IPS-NIHi7 (cell line): Measurements from ENCODE around the gene SH3BP2.

ENCODE experiments used
- DNase-seq: peaks from one replicate; pipeline ENCODE4 v3.0.0; 2012; ENCODE audit warnings: mixed read lengths; ENCODE audit errors: extremely low spot score

Gene SH3BP2

DNA sequence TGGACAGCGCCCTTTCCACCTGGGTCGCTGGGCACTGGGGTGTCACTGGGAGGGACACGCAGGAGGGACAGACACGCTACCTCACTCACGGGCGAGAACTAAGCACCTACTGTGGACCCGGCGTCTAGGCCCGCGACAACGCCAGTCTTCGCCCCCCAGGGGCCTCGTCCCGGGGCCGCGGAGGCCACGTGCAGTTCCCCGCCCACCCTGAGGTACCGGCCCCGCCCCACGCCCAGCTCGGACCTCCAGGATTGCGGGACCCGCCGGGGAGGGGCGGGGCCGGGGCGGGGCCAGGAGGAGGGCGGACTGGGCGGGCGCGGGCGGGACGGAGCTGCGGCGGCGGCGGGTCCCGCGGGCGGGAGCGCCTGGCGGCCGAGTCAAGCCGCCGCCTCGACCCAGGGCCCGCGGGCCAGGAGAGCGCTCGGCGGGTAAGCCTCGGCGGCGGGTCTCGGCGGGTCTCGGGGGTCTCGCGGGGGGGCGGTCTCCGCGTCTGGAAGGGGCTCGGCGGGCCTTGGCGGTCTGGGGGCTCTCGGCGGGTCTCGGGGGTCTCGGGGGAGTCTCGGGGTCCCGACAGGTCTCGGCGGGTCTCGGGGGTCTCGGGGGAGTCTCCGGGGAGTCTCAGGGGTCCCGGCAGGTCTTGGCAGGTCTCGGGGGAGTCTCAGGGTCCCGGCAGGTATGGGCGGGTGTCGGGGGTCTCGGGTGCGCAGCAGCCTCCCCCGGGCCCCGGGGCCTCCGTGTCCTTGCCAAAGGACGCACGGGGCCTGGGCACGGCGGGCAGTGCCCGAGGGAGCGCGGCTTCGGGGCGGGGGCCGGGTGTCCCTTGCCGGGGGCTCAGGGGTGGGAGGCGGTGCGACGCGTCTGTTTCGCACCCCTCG is at the start of gene SH3BP2:
TSS of gene SH3BP2 (plus strand) at position 375 of the 875 bp plus-strand sequence. CDS start 27,533 bp downstream, outside the sequence.
- DNase-seq = peak; percentile 92

DNA sequence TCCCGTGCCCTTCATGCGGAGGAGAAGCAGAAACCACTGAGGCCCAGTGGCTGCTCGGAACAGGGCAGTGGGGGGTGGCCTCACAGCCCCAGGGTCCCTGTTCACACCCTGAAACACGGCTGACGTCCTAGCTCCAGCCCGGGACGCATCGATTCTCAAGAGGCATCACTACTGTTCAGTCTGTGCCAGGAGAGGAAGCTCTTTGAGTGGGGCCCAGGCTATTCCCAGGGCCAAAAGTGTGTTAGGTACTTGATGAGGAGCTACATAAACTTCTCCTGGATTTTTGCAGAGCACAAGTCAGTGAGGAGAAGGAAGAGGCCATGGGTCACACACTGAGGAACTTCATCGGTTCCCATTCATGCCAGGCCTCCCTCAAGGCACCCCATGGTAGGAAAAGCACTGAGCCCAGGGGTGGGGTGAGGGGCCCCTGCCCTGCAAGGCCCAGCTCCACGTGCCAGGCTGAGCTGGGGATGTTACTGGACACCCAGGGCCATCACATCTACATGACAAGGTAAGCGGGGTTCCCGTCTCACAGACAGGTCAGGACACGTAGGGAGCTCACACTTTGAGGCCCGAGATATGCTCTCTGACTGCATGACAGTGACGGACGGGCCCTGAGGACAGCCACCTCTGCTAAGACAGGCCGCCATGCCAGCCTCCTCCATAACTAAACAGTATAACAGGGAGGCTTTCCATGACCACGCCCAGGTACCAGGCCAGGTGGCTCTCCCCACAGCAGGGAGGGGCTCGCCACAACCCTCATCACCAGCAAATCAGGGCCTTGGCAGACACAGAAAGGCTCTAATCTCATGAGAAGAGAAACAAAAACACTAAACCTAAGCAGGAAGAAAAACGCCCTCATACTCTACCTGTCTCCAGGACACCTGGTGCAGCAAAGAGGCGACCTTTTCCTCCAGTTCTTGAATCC is 49.1 kb upstream of the SH3BP2 start:
- no peak for DNase-seq

DNA sequence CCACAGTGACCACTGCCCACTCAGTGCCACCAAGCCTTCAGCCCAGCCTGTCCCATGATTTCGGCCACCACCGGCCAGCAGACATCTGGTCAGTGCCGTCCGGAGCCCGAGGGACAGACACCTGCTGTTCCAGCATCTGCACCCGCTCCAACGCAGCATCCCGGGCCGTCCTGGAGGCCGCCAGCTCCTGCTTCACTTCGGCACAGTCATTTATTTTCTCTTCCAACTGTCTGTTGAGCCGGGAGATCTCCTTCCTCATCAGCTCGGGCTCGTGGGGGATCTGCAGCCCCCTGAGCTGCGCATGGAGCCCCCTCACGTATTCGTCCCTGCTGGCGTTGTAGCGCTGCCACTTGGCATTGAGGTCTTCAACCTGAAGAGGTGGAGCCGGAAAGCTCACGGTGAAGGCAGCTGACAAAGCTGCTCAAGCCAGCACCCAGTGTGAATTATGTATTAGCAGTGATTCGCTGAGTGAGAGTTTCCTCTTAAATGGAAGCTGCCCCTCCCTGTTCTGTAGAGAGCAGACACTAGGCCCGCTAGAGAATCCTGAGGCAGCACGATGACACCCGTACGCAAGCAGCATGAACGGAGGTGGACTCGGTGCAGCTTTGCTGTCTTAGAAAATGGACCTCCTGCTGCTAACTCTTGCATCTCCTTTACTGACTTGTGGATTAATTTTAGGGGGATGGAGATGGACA is 48.2 kb upstream of the SH3BP2 start:
- DNase-seq = no peak

GRCh38 chr4:2745516-2745915 is 47.4 kb upstream of the SH3BP2 start:
- no peak for DNase-seq

DNA sequence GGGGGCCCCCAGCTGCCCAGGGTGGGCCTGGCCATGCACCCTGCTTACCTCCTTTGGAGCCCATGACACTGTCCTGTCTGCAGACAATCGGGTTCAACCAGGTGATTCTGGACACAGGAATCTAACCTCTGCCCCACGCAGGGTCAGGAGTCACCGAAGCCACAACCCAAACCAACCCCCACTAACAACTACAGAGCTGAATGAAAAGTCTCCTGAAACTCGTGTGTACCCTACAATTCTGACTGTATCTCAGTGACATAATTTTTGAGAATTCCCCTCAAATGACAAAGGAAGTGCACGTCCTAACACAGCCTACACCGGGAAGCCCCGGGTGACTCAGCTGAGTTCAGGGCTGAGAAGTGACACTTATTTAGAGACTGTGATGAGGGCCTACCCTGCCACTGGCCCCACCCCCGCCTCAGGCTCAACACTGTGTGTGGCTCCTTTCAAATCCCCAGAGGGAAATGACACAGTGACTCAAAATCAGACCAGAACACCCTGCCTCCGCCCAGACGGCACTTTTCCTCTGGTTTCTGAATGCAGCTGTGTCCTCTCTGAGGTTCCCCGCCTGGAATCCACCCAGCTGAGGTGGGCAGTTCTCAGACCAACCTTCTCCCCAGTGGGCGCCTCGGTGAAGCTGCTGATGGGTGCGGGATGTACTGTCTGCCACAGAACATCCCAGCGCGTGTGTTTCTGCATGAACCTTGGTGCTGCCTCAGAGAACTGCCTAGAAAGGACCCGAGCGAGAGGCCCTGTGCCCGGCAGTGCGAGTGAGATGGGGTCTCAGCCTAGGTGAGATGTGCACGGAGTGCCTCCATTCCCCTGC is 46.7 kb upstream of the SH3BP2 start:
- DNase-seq = no peak

DNA sequence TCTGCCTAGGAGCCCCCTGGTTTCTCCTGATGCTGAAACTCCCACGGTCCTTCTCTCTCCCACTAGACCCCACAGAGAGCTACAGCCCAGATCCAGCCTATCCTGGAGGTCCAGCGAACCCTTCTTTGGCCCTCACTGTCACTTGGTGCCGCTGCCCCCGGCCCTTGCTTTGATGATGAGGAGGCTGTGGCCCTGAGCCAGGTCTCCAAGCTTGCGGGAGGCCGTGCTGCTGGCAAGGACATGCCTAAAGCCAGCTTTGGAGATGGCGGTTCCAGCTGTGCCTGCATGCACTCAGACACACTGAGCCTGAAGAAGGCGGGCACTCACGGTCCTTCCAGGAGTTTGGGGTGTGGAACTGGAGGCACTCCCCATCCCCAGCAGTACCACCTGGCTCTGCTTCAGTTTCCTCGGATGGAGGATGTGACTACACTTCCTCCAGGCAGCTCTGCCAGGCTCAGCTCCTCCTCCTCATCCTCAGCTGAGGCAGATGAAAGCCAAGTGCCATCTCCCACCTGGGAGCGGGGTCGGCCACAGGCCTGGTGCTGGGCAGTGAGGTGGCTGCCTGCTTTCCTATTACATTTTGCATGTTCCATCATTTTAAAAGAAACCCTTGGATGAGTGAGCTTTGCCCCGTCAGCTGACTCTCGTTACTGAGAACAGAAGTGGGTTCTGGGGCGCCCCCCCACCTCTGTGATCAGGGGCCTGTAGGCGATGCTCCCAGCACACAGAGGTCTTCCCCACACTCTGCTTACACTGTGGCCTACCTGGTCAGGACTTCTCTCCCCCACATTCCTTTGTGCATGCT is 45.8 kb upstream of the SH3BP2 start:
- no peak for DNase-seq

DNA sequence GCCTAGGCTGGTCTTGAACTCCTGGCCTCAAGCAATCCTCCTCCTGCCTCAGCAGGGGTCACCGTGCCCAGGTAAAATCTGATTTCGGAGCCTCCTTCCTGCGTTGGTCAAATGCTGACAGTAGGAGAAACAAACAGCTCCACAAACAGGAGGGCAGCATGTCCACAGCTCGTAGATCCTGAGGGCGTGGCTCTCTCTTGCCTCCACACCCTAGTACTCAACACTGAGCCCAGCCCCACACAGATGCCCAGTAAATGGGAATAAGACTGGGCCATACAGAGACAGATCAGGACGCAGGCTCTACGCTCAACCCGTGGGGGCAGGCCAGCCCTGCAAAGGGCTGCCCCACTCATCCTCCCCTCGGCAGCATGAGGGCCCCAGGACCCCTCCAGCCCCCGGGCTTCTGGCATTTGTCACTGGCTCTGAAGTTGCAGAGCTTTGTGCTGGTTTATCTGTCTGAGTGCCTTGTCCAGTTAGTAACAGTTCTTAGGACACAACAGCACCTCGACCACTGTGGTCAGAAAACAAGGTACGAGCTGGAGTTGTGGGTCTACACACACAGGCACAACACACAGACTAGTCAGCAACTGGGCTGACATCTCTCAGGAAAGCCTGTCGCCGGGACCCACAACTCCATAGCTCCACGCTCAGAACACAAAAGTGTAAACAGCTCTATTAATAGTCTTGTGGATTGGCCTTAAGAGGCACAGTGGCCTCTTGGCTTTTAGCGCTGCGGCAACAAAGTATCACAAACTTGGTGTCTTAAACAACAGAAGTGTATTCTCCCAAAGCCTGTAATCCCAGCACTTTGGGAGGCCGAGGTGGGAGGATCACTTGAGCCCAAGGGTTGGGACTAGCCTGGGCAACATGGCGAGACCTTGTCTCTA is 41.9 kb upstream of the SH3BP2 start:
- no peak for DNase-seq

- no peak for DNase-seq
Measured at GRCh38 chr4:2753436-2753835, 39.4 kb upstream of the SH3BP2 start.

DNA sequence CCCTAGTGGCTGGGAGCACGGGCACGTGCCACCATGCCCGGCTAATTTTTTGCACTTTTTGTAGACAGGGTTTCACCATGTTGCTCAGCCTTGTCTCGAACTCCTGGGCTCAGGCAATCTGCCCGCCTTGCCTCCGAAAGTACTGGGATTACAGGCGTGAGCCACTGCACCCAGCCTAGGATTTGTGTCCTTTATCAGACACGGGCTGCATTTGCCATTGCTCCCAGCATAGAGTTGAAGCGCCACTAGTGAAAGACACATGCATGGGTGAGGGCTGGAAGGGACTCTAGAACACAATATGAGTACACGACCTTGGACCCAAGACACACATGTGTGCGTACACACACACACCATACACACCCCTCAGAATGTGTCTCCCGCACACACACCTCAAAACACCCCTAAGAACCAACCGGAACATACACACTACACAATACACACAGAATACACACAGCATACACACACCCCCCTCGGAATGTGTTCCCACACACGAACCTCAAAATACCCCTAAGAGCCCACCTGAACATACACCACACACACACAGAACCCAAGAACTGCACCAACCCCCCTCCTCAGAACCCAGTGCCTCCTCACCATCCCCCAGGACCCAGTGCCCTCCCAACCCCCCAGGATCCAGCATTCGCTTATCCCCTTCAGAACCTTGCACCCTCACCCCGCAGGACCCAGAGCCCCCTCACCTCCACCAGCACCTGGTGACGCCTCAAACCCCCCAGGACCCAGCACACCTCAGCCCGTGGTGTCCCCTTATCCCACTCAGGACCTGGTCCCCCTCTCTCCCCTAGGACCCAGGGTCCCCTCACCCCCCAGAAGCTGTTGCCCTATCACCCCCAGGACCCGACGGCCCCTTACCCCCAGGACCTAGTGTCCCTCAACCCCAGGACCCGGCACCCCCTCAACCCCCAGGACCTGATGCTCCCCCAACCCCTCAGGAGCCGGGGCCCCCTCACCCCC is 37.8 kb upstream of the SH3BP2 start:
- DNase-seq = no peak

GRCh38 chr4:2755821-2756690 is 36.8 kb upstream of the SH3BP2 start, which contains the start of gene TNIP2:
Gene TNIP2, minus strand, starts transcription at chr4:2756336. Its CDS starts 47 bp downstream, at chr4:2756289.
- DNase-seq = peak; percentile 99

GRCh38 chr4:2756691-2757350 is 36.1 kb upstream of the SH3BP2 start:
- no peak for DNase-seq

DNA sequence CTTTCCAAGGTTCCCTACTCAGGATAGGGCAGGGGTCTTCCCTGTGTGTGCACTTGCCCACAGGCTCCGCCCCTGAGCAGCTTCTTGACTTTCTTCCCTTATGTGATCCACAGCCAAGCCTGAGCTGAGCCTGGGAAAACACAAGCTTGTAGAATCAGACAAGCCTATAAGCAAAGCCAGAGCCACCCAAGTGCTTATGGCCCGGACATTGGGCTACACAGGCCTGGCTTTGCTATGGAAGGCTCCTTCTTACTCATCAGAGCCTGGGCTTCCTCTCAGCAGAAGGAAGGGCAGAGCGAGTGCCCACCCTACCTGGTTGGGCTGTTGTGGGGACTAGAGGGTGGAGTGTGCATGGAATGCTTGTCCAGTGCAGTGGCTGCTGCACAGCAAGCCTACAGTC is 35.5 kb upstream of the SH3BP2 start:
- no peak for DNase-seq

DNA sequence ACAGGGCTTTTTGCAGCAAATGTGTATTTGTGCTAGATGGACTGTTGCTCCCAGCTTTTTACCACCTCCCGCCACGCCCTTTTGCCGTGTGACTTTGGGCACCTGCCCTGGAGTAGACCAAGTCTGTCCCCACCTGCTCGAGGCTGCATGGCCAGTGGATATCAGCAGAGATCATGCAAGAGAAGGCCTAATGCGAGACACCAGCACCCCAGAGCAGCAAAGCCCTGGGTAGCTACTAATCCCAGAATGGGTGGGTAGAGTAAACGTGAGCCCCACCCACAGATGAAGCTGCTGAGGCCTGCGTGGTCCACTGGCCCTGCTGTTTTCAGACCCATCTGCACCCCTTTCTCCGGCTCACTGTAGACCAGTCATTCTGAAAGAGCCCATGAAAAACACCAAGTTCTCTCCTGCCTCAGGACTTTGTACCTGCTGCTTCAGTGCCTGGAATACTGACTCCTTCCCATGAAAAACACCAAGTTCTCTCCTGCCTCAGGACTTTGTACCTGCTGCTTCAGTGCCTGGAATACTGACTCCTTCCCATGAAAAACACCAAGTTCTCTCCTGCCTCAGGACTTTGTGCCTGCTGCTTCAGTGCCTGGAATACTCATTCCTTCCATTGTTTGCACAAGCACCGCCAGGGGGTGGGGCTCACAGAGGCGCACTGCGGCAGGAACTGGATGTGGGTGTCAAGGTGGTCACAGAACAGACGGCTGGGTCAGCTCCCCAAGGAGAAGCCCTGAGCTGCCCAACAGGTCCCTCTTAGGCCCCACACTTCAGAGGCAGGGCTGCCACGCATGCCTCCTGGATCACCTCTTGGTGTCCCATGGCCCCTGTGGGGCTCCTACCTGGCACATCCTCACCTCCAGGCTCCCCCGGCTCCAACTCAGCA is 31.6 kb upstream of the SH3BP2 start:
- DNase-seq = no peak

DNA sequence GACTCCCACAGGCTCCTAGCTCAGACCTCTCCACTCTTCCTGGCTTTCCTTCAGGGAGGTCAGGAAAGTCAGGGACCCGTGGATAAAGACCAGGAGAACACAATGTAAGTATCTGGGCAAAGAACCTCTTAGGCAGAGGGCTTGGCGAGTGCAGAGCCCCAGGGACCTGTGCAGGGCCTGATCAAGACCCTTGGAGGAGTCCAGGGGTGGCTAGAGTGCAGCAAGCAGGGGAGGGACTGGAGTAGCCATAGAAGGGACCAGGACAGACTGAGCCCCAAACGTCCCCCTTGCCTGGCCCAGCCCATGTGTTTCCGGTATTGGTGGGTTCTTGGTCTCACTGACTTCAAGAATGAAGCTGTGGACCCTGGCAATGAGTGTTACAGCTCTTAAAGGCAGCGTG is 30.8 kb upstream of the SH3BP2 start:
- no peak for DNase-seq
